NCI-H446 (cell line): ENCODE measurements around the gene TANC1.

Experiments used
- DNase-seq, 2 experiments: peaks; one replicate each; lab custom pipeline; 2025; lab: John Stamatoyannopoulos, UW

The TANC1 gene

DNA sequence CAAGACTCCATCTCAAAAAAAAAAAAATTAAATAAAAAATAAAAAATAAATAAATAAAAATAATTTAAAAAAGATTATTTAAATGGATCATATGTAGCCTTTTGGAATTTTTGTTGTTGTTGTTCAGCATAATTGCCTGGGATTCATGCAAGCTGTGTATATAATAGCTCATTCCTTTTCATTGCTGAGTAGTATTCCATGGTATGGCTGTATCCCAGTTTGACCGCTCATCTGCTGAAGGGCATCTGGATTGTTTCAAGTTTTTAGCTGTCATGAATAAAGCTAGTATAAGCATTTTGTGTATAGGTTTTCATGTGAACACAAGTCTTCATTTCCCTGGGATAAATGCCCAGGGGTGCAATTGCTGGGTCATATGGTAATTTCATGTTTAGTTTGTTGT is 6.4 kb upstream of the TANC1 start:
- DNase-seq = no peak

DNA sequence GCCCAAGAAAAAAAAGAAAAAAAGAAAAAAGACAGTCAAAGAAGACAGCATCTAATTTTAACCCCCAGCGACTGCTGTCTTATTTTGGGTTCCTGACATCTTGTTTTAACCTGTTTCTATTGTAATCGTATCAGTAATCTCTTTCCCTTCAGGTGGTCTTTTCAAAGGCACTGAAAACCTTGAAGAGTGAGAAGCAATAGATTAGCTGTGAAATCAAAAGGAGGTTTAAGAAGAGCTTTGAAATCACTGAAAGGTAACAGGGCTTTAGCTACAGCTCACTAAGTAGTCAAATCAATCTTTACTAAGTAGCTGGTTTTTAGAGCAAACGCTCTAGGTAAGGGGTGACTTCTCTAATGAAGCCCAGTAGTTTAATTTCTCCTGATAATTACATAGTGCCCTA is 5.4 kb upstream of the TANC1 start:
- no peak for DNase-seq

DNA sequence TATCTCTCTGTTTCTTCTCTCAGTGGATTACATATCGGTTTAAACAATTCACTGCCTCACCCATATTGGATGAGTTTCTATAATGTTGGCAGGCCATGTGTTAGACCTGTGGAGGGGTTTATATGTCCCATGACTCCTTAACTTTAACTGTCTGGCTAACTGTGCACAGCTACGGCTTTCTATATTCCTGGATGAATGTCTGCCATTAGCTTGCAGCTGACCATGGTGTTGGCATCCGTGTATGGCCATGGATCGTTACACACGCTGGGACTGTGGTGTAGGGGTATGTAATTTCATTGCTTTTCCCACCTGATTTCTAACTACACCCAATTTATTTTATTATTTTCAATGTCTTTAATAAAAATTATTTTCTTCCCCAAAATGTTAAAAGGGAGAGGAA is 3.3 kb upstream of the TANC1 start:
- DNase-seq = no peak

DNA sequence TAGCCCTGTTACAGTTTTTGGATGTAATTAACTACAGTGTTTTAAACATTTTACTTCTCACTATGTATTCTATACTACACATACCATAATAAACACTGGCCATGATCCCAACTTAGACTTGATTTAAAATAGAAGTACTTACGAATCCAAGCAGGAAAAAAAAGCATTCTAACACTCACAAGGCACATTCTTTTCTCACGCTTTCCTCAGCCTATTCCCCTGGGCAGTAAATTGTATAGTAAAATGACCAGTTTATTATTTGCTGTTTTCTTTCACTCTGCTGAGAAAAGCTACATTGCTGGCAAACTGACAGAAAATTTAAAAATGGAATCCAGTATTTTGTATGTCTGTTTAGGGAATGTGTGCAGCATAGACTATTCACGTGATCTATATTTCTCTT is 2.8 kb upstream of the TANC1 start:
- DNase-seq = peak; percentile 27 to 56

DNA sequence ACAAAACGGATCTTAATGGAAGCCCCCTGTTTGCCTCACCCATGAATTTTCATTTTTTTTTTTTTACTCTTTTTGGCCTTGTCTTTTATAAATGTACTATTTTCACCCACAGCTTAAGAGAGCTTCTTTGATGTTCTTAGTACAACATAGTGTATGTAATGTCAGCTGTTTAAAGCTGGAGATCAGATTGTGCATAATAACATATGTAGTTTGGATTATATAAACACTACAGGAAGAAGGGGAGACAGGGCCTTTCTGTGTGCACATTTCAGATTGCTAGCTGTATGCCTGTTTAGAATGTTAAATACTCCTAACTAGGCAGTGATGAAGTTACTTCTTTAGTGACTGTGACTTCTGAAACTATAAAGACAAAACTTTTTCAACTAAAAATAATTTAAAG is 2.1 kb upstream of the TANC1 start:
- DNase-seq = no peak

DNA sequence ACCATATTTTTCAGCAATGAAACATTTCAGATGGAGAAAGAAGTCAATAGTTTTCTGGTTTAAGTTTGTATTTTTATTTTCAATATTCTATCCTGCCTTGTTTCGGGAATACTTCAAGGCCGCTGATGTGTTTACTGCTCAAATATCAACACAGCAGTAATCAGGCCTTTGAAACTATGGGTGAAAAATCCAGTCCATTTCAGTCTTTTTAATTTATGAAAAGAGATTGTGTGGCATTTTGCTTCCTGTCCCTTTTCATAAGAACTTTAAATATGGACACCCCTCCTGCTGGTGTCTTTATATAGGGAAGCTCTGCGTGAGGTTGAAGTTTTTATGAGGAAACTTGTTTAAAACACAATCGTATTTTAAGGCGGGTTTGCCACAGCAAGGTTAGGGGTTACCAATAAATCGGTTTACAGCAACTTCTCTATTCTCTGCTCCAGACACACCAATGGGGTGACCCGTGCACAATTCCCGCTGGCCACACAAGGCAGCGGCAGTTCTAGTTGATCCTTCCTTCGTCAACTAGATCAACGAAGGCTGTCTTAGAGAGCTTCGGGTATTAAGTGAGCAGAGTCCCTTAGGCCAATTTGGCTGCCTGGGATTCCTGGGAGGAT is 1.2 kb upstream of the TANC1 start:
- peak; percentile 59 to 76 for DNase-seq

DNA sequence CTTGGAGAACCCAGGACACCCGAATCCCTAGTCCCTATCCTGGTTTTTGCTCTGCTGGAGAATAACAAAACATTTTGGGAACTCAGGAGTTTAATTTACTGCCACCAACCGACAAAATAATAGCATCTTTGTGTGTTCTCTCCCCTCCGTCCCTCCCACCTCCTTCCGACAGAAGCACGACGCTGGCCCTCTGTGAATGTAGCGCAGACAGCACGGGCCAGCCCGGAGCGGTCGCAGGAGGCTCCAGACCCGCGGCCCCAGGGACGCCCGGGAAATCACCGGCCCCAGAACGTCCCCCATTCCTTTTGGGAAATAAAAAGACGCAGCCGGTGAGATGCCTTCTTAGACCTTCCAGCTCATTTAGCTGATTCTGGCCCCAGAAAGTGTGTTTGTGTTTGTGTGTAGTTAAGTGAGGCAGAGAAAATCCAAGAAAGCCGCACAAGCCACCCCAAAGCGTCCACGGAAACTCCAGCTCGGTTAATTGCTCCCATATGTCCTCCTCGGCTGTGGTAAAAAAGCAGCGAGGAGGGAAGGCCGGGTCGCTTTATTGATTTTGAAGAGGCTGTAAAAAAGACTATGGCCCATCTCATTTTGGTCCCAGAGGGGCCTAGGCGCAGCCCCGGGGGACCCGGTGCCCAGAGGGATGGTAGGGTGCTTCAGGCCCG is 577 bp upstream of the TANC1 start:
- DNase-seq = peak; percentile 67 to 77

DNA sequence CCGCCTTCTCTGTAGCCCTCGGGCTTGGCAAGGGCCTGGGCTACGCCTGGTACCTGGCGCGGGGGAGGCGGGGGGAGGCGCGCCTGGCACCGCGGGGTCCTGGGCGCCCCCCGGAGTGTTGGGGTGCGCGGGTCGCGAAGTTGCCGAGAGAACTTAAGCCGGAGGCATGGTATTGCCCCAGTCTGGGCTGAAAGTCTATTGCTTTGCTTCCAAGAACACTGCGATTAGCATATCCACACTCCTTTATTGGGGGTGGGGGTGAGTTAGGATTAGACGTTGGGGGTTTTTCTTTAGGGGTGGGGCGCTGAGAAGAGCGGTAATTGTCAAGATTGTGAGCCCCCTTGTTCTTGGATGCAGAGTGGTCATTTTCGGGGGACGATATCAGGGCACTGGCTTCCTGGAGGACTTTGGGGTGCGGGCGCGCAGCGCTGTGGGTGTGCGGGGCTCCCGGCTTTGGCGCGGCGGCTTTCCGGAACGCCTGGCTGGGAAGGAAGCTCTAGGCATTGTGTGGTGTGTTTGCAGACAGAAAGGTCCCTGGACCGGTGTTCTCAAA is 798 bp downstream of the TANC1 start:
- no peak for DNase-seq

DNA sequence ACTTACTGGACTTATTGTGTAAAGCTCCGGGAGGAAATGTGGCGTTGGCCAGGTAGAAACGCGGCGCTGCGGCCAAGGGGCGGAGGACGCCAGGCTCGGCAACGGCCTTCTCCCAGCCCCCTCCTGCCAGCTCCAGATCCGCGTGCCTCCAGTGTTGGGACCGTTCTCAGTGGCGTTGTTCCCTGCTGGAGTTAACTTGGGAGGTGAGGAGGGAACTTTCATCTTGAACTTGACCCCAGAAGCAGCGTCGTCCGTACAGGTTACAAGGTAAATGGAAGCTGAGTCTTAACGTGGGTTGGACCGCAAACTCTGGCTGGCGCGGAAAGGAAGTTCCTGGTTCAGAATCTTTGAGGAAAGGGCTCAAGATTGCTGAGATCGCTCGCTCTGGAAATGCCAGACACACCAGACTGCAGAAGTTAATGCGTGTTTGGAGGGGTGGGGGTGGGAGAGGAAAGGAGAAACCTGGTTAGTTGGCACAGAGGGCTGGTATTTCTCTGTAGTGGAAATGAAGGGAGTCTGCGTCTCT is 1.3 kb downstream of the TANC1 start:
- DNase-seq = peak; percentile 21 to 27

DNA sequence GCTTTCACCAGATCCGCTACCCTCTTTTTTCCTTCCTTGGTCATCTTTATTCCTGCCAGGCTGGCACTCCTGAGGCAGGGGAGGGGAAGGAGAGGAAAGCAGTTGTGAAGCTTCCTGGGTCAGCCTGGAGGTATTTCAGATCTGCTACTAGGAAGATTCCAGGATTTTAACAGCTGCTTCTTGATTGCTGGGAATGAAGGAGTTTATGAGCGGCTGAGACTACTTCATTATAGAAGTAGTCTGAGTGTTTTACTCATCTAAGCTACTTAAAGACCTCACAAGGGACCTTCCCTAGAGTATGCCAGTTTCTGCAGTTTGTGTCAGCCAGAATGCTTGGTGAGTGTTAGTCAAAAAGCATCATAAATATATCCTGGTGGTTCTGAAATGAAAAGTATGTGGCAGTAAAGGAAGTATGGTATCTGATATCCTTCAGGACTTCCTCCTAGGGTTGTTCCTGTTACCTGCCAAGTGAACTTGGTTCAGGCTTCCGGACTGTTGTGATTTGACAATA is 1.9 kb downstream of the TANC1 start:
- DNase-seq = no peak

DNA sequence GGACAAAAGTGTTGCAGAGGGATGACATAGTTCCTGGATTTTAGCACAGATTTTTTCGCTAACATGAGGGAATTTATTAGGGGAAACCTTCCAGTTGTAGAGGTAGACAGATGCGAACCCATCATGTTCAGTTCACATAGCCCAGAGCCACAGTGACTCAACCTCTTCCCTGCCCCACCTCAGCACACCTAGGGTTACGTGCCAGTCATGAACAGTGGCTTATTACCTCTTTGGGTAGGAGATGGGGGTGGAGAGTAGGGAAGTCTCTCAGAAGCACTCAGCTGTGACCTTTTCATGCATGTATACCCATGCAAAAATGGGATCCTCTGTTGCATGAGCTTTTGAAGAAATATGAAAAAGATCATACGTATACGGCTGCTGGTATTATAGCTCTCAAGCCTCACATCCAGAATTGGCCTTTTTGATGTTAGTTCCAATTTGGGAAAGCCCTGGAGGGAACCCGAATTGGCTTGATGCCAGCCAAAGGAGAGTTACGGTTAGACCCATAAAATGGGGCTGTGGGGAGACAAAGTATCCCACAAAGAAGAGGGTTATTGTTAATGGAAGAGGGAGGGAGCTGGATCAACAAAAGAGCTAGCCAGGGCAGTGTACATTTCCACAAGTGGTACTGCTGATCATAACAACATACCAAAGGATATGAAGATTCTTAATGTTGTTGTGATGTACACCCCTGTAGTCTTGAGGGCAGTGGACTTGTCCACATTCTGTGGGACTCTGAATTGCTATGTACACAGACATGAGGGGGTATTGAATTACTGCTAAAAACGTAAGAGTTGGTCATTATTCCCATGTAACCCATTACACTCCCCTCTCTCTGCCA is 4.9 kb downstream of the TANC1 start:
- DNase-seq = peak in 1 of 2 experiments; percentile 40

DNA sequence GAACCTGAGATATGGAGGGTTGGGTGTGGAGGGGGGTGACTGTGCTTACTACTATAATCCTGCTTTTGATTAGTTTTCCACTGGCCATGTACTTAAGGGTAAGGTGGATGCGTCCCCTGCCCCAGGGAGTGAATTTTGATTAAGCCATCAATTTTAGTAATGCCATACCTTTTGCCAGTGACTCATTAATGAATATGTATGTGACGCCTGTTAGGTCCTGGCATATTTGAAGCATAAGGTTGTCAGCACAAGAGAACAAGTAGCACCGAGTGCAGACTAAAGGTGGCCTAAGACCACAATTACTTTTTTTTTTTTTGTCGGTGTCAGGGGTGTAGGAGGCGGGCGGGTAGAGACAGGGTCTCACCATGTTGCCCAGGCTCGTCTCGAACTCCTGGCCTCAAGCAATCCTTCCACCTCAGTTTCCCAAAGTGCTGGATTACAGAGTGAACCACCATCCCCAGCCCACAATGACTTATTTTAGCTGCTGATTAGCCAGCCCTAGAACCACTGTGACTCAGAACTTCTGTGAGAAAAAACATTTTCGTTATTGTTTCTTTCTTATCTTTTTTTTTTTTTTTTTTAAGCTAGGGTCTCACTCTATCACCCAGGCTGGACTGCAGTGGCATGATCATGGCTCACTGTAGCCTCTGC is 7.0 kb downstream of the TANC1 start:
- DNase-seq = no peak

DNA sequence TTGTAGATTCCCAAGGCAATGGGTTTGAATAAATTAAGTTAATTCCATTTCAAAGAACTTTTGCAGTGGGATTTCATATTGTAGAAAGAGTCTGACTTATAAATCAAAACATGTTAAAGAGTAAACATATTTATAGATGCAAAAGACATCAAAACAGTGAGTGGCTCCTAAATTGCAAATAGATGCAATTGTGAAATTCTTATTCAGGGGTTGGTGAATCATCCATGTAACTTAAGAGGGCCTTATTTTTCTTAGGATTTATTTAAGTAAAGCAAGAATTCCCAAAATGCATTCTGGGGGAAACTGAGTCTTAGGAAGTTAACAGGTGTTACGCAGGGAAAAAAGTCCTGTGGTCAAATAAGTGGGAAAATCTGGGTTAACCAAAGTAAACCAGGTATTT is 11.3 kb downstream of the TANC1 start:
- no peak for DNase-seq

DNA sequence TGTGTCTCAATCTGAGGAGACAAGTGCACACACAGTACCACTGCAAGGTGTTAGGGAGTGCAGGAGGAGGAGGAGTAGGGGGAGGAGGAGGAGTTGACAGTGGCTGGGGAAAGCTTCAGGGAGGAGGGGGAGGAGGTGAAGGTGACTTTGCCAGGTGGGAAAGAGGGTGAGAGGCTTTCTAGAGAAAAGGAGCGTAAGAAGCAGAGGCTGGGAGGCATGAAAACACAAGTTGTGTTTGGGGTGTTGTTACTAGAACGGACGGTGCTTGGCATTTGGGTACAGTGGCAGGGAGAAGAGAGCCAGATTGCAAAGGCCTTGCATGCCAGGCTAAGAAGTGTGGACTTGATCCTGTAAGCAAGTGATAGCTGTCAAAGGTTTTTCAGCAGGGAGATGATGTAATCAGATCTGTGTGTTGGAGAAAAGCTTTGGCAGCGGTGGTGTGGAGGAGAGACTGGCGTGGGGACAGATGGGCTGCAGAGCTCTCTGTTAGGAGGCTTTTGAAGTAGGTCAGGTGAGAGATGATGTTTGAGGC is 16.2 kb downstream of the TANC1 start:
- peak; percentile 46 to 84 for DNase-seq

DNA sequence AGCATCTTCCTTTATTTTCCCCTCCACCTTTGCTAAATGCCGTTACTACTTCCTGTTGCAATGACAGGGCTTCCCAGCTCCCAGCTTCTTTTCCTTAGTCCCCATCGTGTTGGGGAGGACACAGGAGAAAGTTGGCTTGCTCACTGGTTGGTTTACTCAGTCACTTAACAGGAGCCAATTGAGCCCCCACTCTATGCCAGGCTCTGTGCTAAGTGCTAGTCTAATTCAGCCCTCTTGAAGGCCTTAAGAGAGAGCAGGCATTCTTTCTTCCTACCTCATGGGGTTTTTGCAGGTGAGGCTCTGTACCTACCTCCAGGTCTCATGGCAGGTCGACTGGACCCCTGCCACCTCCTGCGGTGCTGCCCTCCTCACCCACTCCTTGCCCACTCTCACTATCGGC is 20.1 kb downstream of the TANC1 start:
- no peak for DNase-seq

DNA sequence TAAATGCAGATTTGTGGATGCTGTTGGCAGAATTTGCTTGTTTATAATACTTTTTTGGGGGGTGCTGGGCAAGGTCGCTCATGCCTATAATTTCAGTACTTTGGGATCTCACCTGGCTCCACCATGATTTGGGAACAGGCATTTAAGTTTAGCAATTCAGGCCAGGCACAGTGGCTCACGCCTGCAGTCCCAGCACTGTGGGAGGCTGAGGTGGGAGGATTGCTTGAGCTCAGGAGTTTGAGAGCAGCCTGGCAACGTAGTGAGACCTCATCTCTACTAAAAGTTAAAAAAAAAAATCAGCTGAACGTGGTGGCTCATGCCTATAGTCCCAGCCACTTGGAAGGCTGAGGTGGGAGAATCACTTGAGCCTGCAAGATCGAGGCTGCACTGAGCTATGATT is 20.7 kb downstream of the TANC1 start:
- no peak for DNase-seq

DNA sequence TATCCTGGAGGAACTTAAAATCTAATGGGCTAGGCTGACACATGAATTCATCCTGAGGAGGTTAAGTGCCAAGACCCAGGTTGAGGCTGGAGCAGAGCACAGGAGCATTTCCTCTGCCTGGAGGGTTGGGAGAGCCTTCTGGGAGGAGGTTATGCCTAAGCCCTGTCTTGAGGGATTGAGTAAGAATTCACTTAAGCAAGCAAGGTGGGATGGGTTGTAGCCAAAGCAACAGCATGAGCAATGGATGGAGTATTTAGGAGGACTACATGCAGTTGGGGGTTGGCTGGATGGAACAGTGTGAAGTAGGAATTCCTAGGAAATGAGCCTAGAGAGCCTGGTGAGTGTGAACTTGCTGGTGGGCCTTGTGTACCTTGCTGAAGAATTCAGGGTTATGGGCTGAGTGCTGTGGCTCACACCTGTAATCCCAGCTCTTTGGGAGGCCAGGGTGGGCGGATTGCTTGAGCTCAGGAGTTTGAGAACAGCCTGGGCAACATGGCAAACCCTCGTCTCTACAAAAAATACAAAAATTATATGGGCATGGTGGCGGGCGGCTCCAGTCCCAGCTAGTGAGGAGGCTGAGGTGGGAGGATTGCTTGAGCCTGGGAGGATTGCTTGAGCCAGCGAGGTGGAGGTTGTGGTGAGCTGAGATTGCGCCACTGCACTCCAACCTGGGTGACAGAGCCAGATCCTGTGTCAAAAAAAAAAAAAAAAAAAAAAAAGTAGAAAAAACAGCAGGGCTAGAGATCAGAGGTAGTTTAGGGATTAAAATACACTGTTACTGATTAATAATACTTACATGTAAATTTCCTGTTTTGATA is 22.2 kb downstream of the TANC1 start:
- DNase-seq = no peak

DNA sequence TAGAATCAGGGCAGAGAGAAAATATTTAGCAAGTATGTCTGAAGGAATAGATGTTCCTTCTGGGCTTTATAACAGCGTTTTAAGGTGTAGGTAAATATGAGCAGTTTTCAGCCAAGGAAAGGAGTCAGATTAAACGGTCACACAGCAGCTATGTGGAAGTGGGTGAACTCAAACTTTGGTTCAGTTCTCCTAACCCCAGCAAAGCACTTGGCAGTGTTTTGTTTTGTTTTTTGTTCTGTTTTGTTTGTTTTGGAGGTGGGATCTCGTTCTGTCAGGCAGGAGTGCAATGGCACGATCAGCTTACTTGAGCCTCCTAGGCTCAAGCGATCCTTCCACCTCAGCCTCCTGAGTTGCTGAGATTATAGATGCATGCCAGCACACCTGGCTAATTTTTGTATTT is 24.6 kb downstream of the TANC1 start:
- DNase-seq = no peak

DNA sequence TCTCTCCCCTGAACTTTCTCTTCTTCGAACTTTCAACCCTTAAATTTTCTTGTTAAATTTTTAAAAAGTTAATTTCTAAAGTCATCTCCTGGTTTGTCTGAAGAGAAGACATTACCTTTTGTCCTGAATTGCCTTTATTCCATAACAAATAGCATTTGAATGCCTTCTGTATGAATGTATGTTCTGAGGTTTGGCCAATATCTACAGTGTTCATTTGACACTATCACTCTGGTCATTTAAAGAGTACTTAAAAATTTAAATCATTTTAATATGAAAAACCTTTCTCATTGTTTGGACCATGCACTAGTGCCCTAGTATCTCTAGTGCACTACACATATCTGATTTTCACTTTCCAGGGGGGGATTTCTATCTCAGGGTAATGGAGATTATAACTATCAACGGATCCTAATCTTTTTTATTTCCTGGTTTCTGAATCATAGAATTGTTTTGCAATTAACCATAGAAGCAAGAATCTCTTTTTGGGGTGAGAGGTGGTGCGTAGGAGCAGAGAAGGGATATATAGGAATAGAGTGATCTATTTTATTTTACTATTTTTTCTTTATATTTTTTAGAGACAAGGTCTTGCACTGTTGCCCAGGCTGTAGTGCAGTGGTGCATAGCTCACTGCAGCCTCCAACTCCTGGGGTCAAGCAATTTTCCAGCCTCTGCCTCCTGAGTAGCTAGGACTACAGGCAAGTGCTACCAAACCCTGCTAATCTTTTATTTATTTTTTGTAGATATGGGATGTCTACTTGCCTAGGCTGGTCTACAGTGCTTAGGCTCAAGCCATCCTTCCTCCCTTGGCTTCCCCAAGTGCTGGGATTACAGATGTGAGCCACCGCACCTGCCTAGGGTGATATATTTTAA is 25.5 kb downstream of the TANC1 start:
- DNase-seq = no peak
